K562 (cell line): ENCODE measurements around the gene GPM6B.

Source experiments
- HDGF ChIP-seq: fragments of 450-650 bp; IDR thresholded peaks from 2 replicates; pipeline ENCODE4 v1.6.1; 2016
- MEF2A ChIP-seq: IDR thresholded peaks from 2 replicates; pipeline ENCODE4 v1.6.1; 2011; ENCODE audit warnings: low read depth, mild to moderate bottlenecking, low read length, moderate library complexity; ENCODE audit not compliant: control insufficient read depth

DNA sequence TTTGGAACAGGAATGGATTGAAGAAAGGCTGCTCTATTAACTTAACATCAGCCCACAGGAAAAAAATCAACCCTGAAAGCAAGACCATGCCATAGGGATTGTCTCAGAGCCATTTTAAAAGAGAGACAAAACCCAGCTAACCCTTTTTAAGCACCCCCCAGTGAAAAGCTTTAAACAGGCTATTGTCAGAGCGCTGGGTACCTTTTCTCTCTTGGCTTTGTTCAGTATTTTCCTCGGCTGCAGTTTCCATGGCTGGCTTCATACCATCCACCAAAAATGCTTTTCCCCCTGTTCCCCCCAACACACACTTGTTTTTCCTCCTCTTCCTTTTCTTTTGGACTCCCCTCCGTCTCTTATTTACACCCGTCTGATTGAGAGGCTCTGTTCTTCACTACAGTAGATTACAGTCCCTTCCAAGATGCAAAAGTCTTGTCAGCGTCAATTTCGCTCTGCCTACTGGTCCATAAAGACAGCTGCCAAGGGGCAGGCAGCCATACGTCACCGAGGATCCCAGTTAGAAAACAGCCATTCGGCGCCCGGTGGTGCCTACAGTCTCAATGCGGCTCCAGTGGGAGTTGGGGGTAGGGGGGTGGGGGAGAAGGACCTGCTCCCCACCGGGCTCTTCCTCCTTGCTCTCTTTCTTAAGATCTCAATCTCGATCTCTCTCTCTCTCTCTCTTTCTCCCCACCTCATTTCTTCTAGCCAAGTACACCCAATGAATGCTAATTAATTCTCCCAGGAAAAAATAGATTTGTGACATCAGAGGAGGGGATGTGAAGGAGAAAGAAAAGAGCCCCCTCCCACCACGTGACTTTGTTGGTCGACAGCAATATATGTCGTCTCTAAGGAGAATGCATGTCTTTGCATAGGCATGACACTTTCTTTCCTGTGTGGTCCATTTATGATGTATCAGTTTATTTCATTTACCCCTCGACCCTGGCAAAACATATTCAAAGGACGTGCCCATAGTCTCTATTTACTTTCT lies at the start of gene GPM6B:
- TF ChIP-seq HDGF (no peak), MEF2A (no peak)
